ENCODE measurements around the gene ZBTB25. TPM values are rescaled to one million over a fixed set of nuclear protein-coding genes. Genes with fewer than 3 reads are reported as not detected.

ZBTB25 gene
- total and polyA plus RNA-seq, 4 donors, result 13.3 to 18.2 (median 16.3) TPM

DNA sequence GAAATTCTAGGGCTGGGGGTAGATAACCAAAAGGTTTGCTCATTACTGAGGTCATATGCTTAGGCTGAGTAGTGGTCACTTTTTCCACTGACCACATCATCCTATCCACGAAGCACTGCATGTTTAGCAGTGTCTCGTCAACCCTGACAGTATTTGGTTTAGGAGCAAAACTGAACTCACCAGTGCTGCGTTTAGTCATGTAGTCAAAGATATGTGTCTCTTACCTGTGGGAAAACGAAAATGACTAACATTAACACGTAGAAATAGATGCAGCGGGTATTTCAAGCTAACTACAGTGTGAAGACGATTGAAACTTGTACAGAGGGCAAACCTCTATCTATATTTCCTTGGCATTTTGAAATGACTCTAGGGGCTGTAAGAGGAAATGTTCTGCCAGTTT is 80.9 kb downstream of the ZBTB25 start:
- H3K9me3 ChIP-seq (ENCODE audit: control insufficient read depth, insufficient read depth, low read length), result no peaks in the 10 kb centered on the region
- H3K4me1 ChIP-seq (ENCODE audit: control insufficient read depth, insufficient read depth, low read length), result peaks cover 4% of the 10 kb centered on the region
- 90% methylated on average over 2 of the region's 7 CpGs for WGBS (ENCODE audit: insufficient coverage)
- no peak overlapping the region for H3K27ac ChIP-seq (ENCODE audit: low read depth, low read length)
- peaks cover 30% of the 10 kb centered on the region for H3K36me3 ChIP-seq (ENCODE audit: control insufficient read depth, insufficient read depth, low read length)
- no peaks in the 10 kb centered on the region for H3K27me3 ChIP-seq (ENCODE audit: control insufficient read depth, insufficient read depth, low read length)
- DNase-seq (ENCODE audit: low read depth in 4 of 6, low spot score in 6 of 6), result no peak
- H3K4me3 ChIP-seq (ENCODE audit: low read depth, low read length), result no peak overlapping the region

DNA sequence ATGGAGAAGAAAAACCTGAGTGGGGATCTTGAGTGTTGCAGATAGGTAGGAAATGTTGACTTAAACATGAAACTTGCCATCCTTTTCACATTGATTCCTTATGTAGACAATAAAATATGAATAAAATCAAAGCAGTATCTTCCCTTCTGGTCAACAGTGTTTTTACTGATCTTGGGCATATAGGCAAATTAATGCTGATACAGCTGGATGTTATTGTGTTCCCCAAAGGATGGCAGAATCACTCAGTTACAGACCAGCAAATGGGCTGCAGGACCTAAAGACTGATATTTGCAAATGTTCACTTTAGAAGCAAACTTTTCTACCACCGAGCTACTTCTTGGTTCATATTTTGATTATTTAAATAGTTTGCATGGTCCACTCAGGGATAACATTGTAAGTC is 81.6 kb downstream of the ZBTB25 start:
- no peaks in the 10 kb centered on the region for H3K27me3 ChIP-seq (ENCODE audit: control insufficient read depth, insufficient read depth, low read length)
- no peak overlapping the region for H3K4me3 ChIP-seq (ENCODE audit: low read depth, low read length)
- H3K36me3 ChIP-seq (ENCODE audit: control insufficient read depth, insufficient read depth, low read length), result peaks cover 27% of the 10 kb centered on the region
- H3K4me1 ChIP-seq (ENCODE audit: control insufficient read depth, insufficient read depth, low read length), result peaks cover 4% of the 10 kb centered on the region
- no peak for DNase-seq (ENCODE audit: low read depth in 4 of 6, low spot score in 6 of 6)
- WGBS (ENCODE audit: insufficient coverage), result no CpG with 5 or more reads among the region's 1 CpG
- H3K9me3 ChIP-seq (ENCODE audit: control insufficient read depth, insufficient read depth, low read length), result no peaks in the 10 kb centered on the region
- no peak overlapping the region for H3K27ac ChIP-seq (ENCODE audit: low read depth, low read length)

DNA sequence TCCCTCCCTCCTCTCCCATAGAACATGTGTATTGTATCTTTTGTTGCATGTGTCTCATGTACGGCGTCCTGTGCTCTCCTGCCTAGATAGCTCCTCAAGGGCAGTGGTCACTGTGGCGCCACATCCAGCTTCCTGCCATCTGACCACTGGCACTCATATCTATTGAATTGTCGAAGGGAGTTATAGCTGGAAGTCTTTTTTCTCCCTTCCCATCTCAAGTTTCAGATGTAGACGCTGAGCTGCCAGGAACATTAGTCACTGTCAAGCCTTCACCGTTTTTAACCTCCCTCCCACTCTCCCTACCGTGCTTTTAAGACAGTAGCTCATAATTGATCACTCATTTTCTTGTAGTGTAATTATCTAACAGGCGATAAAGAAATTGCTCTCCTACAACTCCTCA is 82.5 kb downstream of the ZBTB25 start:
- DNase-seq (ENCODE audit: low read depth in 4 of 6, low spot score in 6 of 6), result peak in 1 of 6 donors; percentile 13
- H3K27me3 ChIP-seq (ENCODE audit: control insufficient read depth, insufficient read depth, low read length), result no peaks in the 10 kb centered on the region
- H3K36me3 ChIP-seq (ENCODE audit: control insufficient read depth, insufficient read depth, low read length), result peaks cover 24% of the 10 kb centered on the region
- no peak overlapping the region for H3K27ac ChIP-seq (ENCODE audit: low read depth, low read length)
- no peaks in the 10 kb centered on the region for H3K9me3 ChIP-seq (ENCODE audit: control insufficient read depth, insufficient read depth, low read length)
- no peak overlapping the region for H3K4me3 ChIP-seq (ENCODE audit: low read depth, low read length)
- 100% methylated on average over 2 of the region's 8 CpGs for WGBS (ENCODE audit: insufficient coverage)
- peaks cover 4% of the 10 kb centered on the region for H3K4me1 ChIP-seq (ENCODE audit: control insufficient read depth, insufficient read depth, low read length)

DNA sequence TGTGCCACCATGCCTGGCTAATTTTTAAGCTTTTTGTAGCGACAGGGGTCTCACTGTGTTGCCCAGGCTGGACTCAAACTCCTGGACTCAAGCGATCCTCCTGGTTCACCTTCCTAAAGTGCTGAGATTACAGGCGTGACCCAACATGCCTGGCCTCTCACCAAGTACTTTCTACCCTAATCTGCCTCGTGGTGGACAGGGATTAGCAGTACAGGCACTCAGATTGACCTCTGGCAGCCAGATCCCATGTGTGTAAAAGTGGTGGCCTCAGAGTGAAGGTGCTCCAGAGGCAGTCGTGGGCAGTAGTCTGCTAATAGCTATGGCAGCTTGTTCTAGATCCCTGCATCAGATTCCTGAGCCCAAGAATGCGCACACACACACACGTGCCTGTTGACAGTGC is 84.6 kb downstream of the ZBTB25 start:
- Histone ChIP-seq H3K9me3 (ENCODE audit: control insufficient read depth, insufficient read depth, low read length) (no peaks in the 10 kb centered on the region), H3K4me1 (ENCODE audit: control insufficient read depth, insufficient read depth, low read length) (peaks cover 3% of the 10 kb centered on the region), H3K27me3 (ENCODE audit: control insufficient read depth, insufficient read depth, low read length) (no peaks in the 10 kb centered on the region), H3K36me3 (ENCODE audit: control insufficient read depth, insufficient read depth, low read length) (peaks cover 32% of the 10 kb centered on the region), H3K27ac (ENCODE audit: low read depth, low read length) (no peak overlapping the region), H3K4me3 (ENCODE audit: low read depth, low read length) (no peak overlapping the region)
- 100% methylated on average over 5 of the region's 7 CpGs for WGBS (ENCODE audit: insufficient coverage)
- DNase-seq (ENCODE audit: low read depth in 4 of 6, low spot score in 6 of 6), result no peak

GRCh38 chr14:64417771-64418125 is 85.9 kb downstream of the ZBTB25 start:
- Histone ChIP-seq H3K36me3 (ENCODE audit: control insufficient read depth, insufficient read depth, low read length) (peaks cover 37% of the 10 kb centered on the region), H3K9me3 (ENCODE audit: control insufficient read depth, insufficient read depth, low read length) (no peaks in the 10 kb centered on the region), H3K4me1 (ENCODE audit: control insufficient read depth, insufficient read depth, low read length) (no peaks in the 10 kb centered on the region), H3K27me3 (ENCODE audit: control insufficient read depth, insufficient read depth, low read length) (no peaks in the 10 kb centered on the region), H3K27ac (ENCODE audit: low read depth, low read length) (no peak overlapping the region), H3K4me3 (ENCODE audit: low read depth, low read length) (no peak overlapping the region)
- 100% methylated on average over 2 of the region's 7 CpGs for WGBS (ENCODE audit: insufficient coverage)
- no peak for DNase-seq (ENCODE audit: low read depth in 4 of 6, low spot score in 6 of 6)

- 100% methylated on average over 1 of the region's 5 CpGs for WGBS (ENCODE audit: insufficient coverage)
- no peak overlapping the region for H3K4me3 ChIP-seq (ENCODE audit: low read depth, low read length)
- DNase-seq (ENCODE audit: low read depth in 4 of 6, low spot score in 6 of 6), result no peak
- H3K27me3 ChIP-seq (ENCODE audit: control insufficient read depth, insufficient read depth, low read length), result no peaks in the 10 kb centered on the region
- H3K36me3 ChIP-seq (ENCODE audit: control insufficient read depth, insufficient read depth, low read length), result peaks cover 40% of the 10 kb centered on the region
- no peaks in the 10 kb centered on the region for H3K9me3 ChIP-seq (ENCODE audit: control insufficient read depth, insufficient read depth, low read length)
- no peaks in the 10 kb centered on the region for H3K4me1 ChIP-seq (ENCODE audit: control insufficient read depth, insufficient read depth, low read length)
- no peak overlapping the region for H3K27ac ChIP-seq (ENCODE audit: low read depth, low read length)
Observed at GRCh38 chr14:64417055-64417770, 86.4 kb downstream of the ZBTB25 start.

DNA sequence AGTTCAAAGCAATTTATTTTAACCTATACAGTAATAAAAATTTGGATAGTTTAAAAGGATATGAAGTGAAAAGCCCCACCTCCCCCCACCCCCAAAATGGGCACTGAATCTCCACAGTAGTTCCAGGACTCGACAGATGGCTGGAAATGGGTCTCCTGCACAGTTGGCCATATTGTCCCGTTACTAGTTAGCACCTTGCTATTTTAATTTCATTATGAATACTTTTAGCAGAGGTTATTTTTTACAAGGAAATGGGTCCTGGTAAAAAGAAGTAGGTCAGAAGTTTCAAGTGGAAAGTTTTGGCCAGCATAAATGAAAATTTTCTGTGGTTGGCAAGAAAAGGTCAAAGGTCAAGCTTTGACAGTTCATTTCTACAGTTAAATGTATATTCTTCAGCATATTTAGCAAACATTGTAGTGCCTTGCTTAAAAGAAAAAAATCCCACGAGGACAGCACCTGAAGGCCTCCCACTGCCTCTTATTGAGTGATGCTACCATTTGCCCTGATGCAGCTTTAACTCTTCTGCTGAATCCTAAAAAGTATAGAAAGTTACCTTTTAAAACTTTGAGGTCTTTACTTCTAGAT is 87.2 kb downstream of the ZBTB25 start:
- 71% methylated on average over 1 of the region's 3 CpGs for WGBS (ENCODE audit: insufficient coverage)

DNA sequence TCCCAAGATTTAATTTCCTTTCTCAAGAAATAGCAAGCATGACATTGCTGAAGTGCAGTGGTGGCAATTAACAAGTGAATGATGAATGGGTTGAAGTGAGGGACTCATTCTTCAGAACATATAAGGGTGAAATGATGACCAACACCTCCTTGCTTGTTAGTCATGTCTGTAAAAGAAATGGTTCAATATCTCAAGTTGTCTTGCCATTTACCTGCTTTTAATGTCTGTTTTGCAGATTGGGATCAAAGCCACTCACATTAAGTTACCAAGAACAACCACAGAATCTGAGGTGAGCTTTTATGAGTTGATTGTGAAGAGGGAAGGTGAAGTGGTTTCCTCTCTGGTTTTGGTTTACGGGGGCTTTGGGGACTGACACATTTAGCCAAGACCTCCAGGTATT is 91.4 kb downstream of the ZBTB25 start:
- no peaks in the 10 kb centered on the region for H3K4me1 ChIP-seq (ENCODE audit: control insufficient read depth, insufficient read depth, low read length)
- H3K27ac ChIP-seq (ENCODE audit: low read depth, low read length), result no peak overlapping the region
- H3K27me3 ChIP-seq (ENCODE audit: control insufficient read depth, insufficient read depth, low read length), result no peaks in the 10 kb centered on the region

More for the DNA sequence above, 87.2 kb downstream of the ZBTB25 start:
- no peak overlapping the region for H3K27ac ChIP-seq (ENCODE audit: low read depth, low read length)
- peaks cover 43% of the 10 kb centered on the region for H3K36me3 ChIP-seq (ENCODE audit: control insufficient read depth, insufficient read depth, low read length)
- DNase-seq (ENCODE audit: low read depth in 4 of 6, low spot score in 6 of 6), result no peak
- H3K4me1 ChIP-seq (ENCODE audit: control insufficient read depth, insufficient read depth, low read length), result no peaks in the 10 kb centered on the region
- H3K4me3 ChIP-seq (ENCODE audit: low read depth, low read length), result no peak overlapping the region
- H3K27me3 ChIP-seq (ENCODE audit: control insufficient read depth, insufficient read depth, low read length), result no peaks in the 10 kb centered on the region
- H3K9me3 ChIP-seq (ENCODE audit: control insufficient read depth, insufficient read depth, low read length), result no peaks in the 10 kb centered on the region

DNA sequence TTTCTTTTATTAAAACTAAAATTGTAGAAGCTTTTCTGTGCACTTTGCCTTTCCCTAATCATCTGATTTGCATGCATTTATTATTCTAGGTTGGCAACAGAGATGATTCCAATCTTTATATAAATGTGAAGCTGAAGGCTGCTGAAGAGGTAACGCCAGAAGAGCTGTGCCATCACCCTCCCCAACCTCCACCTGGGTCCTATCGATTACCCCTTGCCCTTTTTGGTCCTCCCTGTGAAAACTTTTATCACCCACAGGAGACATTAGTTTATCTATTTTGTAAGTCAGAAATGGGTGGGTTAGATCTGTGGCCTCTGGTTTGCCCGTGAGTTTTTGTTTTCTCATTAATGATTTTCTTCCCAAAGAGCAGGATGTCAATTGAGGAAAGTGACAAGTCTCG is 92.6 kb downstream of the ZBTB25 start:
- Histone ChIP-seq H3K36me3 (ENCODE audit: control insufficient read depth, insufficient read depth, low read length) (peaks cover 25% of the 10 kb centered on the region), H3K27me3 (ENCODE audit: control insufficient read depth, insufficient read depth, low read length) (no peaks in the 10 kb centered on the region), H3K4me1 (ENCODE audit: control insufficient read depth, insufficient read depth, low read length) (no peaks in the 10 kb centered on the region), H3K9me3 (ENCODE audit: control insufficient read depth, insufficient read depth, low read length) (no peaks in the 10 kb centered on the region), H3K27ac (ENCODE audit: low read depth, low read length) (no peak overlapping the region), H3K4me3 (ENCODE audit: low read depth, low read length) (no peak overlapping the region)
- no peak for DNase-seq (ENCODE audit: low read depth in 4 of 6, low spot score in 6 of 6)
- no CpG with 5 or more reads among the region's 4 CpGs for WGBS (ENCODE audit: insufficient coverage)

More for the DNA sequence above, 91.4 kb downstream of the ZBTB25 start:
- WGBS (ENCODE audit: insufficient coverage), result no CpG with 5 or more reads among the region's 1 CpG
- Histone ChIP-seq H3K9me3 (ENCODE audit: control insufficient read depth, insufficient read depth, low read length) (no peaks in the 10 kb centered on the region), H3K36me3 (ENCODE audit: control insufficient read depth, insufficient read depth, low read length) (peaks cover 26% of the 10 kb centered on the region), H3K4me3 (ENCODE audit: low read depth, low read length) (no peak overlapping the region)
- DNase-seq (ENCODE audit: low read depth in 4 of 6, low spot score in 6 of 6), result no peak

Data from spinal cord (tissue), 10 donors.